ENCODE measurements around the gene WDR83.

GRCh38 chr19:12628040-12629022, 38.3 kb upstream of the WDR83 start:
- no peak for TF ChIP-seq CTCF (IDR thresholded peaks at IDR 0.05; ENCODE audit: low read depth, low read length, missing input control)
- TF ChIP-seq RXRA (IDR thresholded peaks at IDR 0.05): no peak
- TF ChIP-seq MAX (IDR thresholded peaks at IDR 0.05): no peak
